Tibial nerve (tissue), 4 donors: Measurements from ENCODE around the gene HOXB8. TPM values are rescaled to one million over a fixed set of nuclear protein-coding genes. Genes with fewer than 3 reads are reported as not detected.
A peak's percentile ranks its signal among the peaks of the same experiment; 100 is the strongest.

Source experiments
- DNase-seq, 2 donors: peaks; one replicate each; pipeline ENCODE4 v3.0.0-alpha.2; 2019; ENCODE audit warnings: low spot score in 2 of 2
- H3K27ac ChIP-seq, 4 donors: fragments of 200-600 bp; sonication (generic) in 3 of 4; one replicate each; pipeline ENCODE4 v1.5.1; 2017 to 2019; ENCODE audit warnings: mild to moderate bottlenecking in 1 of 4
- H3K27me3 ChIP-seq, 2 donors: fragments of 200-600 bp; sonication (generic) in 1 of 2; one replicate each; pipeline versions ENCODE4 v1.5.1 to v1.6.0; 2017 to 2019
- H3K36me3 ChIP-seq, 3 donors: fragments of 200-600 bp; sonication (generic); one replicate each; pipeline ENCODE4 v1.5.1; 2018 to 2019
- H3K4me1 ChIP-seq, 4 donors: fragments of 200-600 bp; sonication (generic) in 3 of 4; one replicate each; pipeline ENCODE4 v1.5.1; 2017 to 2019
- H3K4me3 ChIP-seq, 4 donors: fragments of 200-600 bp; sonication (generic) in 3 of 4; one replicate each; pipeline ENCODE4 v1.5.1; 2017 to 2019; ENCODE audit warnings: mild to moderate bottlenecking in 1 of 4, moderate library complexity in 1 of 4
- H3K9me3 ChIP-seq, 4 donors: fragments of 200-600 bp; sonication (generic) in 3 of 4; one replicate each; pipeline ENCODE4 v1.5.1; 2017 to 2019
- EP300 ChIP-seq, 2 donors: sonication (generic); formaldehyde crosslinking; IDR thresholded peaks; one replicate each; pipeline ENCODE4 v1.6.1; 2017; ENCODE audit warnings: antibody characterized with exemption in 2 of 2, mild to moderate bottlenecking in 1 of 2
- POLR2A ChIP-seq, 2 donors: fragments of 450-650 bp; IDR thresholded peaks; one replicate each; pipeline ENCODE4 v1.6.1; 2017; ENCODE audit warnings: antibody characterized with exemption in 2 of 2, mild to moderate bottlenecking in 2 of 2, moderate library complexity in 2 of 2
- WGBS, 2 donors: methylation state at CpG; one replicate each; pipeline ENCODE4 v1.1.5; 2018; 5-methylcytosine and 5-hydroxymethylcytosine counted together
- total RNA-seq, 4 donors: library from RNA; depleted of rRNA; stranded (reverse); fragments of >200 nt; gene quantifications; one replicate each; pipeline ENCODE4 v1.1.0, GENCODE V29; 2016
- TF ChIP-seq, protein P1 (sequence below), 5 experiments: fragments of 200-600 bp in 3 of 5; fragments of 450-650 bp in 2 of 5; sonication (generic) in 3 of 5; IDR thresholded peaks; one replicate each; pipeline ENCODE4 v1.5.1; 2016 to 2019; ENCODE audit warnings: antibody characterized with exemption in 5 of 5, mild to moderate bottlenecking in 3 of 5, moderate library complexity in 2 of 5

HOXB8 gene
- total RNA-seq, 4 donors from 2014 or later = 0.66 to 0.90 TPM; not detected in 2

DNA sequence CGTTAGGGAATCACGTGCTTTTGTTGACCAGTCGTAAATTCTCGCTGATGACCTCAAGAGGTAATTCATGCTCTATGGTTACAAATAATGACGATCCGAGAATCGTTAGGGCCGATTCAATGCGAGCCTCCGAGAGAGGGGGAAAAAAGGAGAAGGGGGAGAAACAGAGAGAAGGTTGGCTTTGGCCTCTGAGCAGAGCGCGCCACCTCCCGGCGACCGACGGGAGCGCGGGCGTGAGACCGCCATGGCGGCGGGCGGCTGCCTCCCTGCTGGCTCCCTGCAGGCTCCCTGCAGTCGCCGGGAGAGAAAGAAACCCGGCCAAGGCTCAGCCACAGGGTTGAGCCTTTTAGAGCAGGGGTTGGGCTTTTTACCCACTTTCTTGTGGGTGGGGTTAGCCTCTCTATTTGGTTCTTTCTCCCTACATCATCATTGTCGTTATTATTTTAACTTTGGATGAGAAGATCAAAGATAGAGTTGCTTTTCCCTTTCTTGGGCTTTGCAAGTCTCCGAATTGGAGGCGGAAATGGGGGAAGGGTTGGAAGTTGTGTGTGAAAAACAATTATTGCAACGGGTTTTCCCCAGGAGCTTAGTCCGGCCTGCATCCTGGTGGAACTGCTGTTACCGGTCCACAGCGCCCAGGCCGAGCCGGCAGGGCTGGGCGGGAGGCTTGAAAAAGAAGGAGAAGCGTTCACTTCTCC is 21.1 kb downstream of the HOXB8 start:
- Histone ChIP-seq H3K4me1 (peaks cover 0 to 54% (median 16%) of the 10 kb centered on the region in 4 donors), H3K4me3 (peak overlapping the region in 3 of 4 donors; percentile 11 to 43 (median 39)), H3K27ac (no peak overlapping the region), H3K9me3 (no peaks in the 10 kb centered on the region), H3K36me3 (no peaks in the 10 kb centered on the region), H3K27me3 (peaks cover 0 to 100% of the 10 kb centered on the region in 2 donors)
- TF ChIP-seq POLR2A (IDR thresholded peaks at IDR 0.05) = no peak
- TF ChIP-seq, protein P1, sequence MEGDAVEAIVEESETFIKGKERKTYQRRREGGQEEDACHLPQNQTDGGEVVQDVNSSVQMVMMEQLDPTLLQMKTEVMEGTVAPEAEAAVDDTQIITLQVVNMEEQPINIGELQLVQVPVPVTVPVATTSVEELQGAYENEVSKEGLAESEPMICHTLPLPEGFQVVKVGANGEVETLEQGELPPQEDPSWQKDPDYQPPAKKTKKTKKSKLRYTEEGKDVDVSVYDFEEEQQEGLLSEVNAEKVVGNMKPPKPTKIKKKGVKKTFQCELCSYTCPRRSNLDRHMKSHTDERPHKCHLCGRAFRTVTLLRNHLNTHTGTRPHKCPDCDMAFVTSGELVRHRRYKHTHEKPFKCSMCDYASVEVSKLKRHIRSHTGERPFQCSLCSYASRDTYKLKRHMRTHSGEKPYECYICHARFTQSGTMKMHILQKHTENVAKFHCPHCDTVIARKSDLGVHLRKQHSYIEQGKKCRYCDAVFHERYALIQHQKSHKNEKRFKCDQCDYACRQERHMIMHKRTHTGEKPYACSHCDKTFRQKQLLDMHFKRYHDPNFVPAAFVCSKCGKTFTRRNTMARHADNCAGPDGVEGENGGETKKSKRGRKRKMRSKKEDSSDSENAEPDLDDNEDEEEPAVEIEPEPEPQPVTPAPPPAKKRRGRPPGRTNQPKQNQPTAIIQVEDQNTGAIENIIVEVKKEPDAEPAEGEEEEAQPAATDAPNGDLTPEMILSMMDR (IDR thresholded peaks at IDR 0.05) = peak; percentile 78 to 84 (median 82)
- peak; percentile 46 to 69 for DNase-seq
- WGBS, 2 donors = 9 to 19% methylated on average over 37 of the region's 37 CpGs

DNA sequence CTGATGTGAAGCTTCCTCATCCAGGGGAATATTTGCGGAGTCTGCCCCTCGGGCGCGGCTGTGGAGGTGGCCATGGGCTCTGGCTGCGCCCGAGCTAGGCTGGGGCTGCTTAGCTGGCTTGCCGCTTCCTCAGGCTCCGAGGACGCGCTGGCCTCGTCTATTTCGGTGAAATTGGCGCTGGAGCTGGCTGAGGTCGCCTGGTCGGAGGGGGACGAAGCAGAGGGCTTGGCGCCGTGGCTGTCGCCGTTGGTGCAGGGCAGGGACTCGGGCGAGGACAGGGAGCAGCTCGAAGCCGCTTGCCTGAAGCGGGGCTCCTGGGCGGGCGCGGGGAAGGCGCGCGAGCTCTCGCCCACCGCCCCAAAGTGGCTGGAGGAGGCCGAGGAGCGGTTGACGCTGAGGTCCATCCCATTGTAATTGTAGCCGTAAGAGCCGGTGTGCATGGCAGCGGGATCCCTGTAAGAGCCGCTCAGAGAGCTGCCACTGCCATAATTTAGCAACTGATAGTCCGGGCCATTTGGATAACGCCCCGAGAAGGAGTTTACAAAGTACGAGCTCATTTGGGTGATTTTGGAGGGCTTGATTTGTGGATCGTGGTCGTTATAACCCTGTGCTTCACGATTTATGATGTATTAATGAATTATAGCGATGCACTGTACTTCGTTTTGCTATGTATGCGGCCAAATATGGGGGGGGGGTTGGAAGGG is 21.8 kb downstream of the HOXB8 start, which contains the start of gene HOXB5:
TSS of gene HOXB5 (minus strand) at position 654 of the 704 bp plus-strand sequence. CDS start at position 557, 97 bp downstream.
- Histone ChIP-seq H3K36me3 (no peaks in the 10 kb centered on the region), H3K9me3 (no peaks in the 10 kb centered on the region), H3K27ac (peak within 1 kb of the TSS in 1 of 4 donors; percentile 46), H3K4me3 (peak within 1 kb of the TSS; percentile 9 to 43 (median 25)), H3K27me3 (peaks cover 0 to 100% of the 10 kb centered on the region in 2 donors), H3K4me1 (peaks cover 0 to 46% (median 13%) of the 10 kb centered on the region in 4 donors)
- 8 to 9% methylated on average over 28 to 49 of the region's 50 CpGs for WGBS, 2 donors
- DNase-seq = no peak
- no peak for TF ChIP-seq EP300 (IDR thresholded peaks at IDR 0.05)
- no peak for TF ChIP-seq POLR2A (IDR thresholded peaks at IDR 0.05)
- TF ChIP-seq, protein P1 (IDR thresholded peaks at IDR 0.05) = no peak

DNA sequence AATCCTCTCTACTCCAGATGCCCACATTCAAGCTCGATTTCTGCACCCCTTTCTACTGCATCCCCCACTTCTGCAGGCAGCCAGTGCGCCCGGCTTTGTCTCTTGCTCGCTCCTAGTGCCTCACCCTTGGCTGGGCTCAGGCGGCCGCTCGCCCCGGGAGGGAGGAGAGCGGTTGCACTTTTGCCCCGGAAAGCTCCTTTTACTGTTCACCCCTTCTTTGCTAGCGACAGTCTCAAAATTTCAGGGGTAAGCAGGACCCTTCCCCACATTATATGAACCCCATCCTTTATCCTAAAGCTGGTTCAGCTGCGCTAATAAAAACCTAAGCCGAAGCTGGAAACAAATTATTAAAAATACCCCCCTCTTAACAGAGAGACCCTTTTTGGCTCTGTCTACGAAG is 22.5 kb downstream of the HOXB8 start:
- TF ChIP-seq, protein P1 (IDR thresholded peaks at IDR 0.05) = no peak
- no peak overlapping the region for H3K27ac ChIP-seq
- no peak for DNase-seq
- H3K36me3 ChIP-seq = no peaks in the 10 kb centered on the region
- H3K4me1 ChIP-seq = peaks cover 0 to 41% (median 9%) of the 10 kb centered on the region in 4 donors
- 36 to 39% methylated on average over 14 of the region's 14 CpGs for WGBS, 2 donors
- peak overlapping the region in 2 of 4 donors; percentile 8 to 39 for H3K4me3 ChIP-seq
- peaks cover 0 to 100% of the 10 kb centered on the region in 2 donors for H3K27me3 ChIP-seq
- no peaks in the 10 kb centered on the region for H3K9me3 ChIP-seq

DNA sequence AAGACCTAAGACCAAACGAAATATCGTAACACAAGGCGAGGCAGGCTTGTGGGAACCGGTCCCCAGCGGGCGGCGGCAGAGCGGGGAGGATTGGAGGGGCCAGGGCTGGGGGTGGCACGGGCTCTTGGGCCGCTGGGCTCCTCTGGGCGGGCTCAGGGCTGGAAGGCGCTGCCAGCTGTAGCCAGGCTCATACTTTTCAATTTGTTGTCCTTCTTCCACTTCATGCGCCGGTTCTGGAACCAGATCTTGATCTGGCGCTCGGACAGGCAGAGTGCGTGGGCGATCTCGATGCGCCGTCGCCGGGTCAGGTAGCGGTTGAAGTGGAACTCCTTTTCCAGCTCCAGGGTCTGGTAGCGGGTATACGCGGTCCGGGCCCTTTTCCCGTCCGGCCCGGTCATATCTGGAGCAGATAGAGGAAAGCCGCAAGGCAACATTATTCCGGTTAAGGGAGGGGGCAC is 23.0 kb downstream of the HOXB8 start:
- Histone ChIP-seq H3K9me3 (no peaks in the 10 kb centered on the region), H3K4me1 (peaks cover 0 to 41% (median 8%) of the 10 kb centered on the region in 4 donors), H3K27ac (no peak overlapping the region), H3K4me3 (peak overlapping the region in 2 of 4 donors; percentile 8 to 13), H3K36me3 (no peaks in the 10 kb centered on the region), H3K27me3 (peaks cover 0 to 100% of the 10 kb centered on the region in 2 donors)
- 61 to 72% methylated on average over 17 to 33 of the region's 33 CpGs for WGBS, 2 donors
- TF ChIP-seq POLR2A (IDR thresholded peaks at IDR 0.05) (no peak), EP300 (IDR thresholded peaks at IDR 0.05) (no peak)
- TF ChIP-seq, protein P1 (IDR thresholded peaks at IDR 0.05) = no peak
- DNase-seq = no peak
